H1 (cell line): Measurements from ENCODE around the gene MFAP5.

Source experiments
- CBX5 ChIP-seq: fragments of 300-800, 300-1000 bp; sonication (generic); IDR thresholded peaks from 2 replicates; pipeline ENCODE4 v1.7.1; 2016; ENCODE audit warnings: antibody characterized with exemption, low read length, low read depth
- CTCF ChIP-seq, 3 experiments: IDR thresholded peaks; 1 replicate in 2 of 3; 2 replicates in 1 of 3; pipeline versions ENCODE4 v1.5.1 to v1.6.1; 2011; ENCODE audit warnings: low read length in 3 of 3, mild to moderate bottlenecking in 3 of 3, inconsistent platforms in 2 of 3, low read depth in 1 of 3, moderate library complexity in 1 of 3; ENCODE audit not compliant: insufficient read depth in 1 of 3; ENCODE audit errors: control extremely low read depth in 1 of 3
- EP300 ChIP-seq, 2 experiments: IDR thresholded peaks; 1 replicate in 1 of 2; 2 replicates in 1 of 2; pipeline ENCODE4 v1.6.1; 2011 to 2012; ENCODE audit warnings: low read depth in 2 of 2, low read length in 2 of 2, mild to moderate bottlenecking in 2 of 2, borderline replicate concordance in 1 of 2, inconsistent platforms in 1 of 2, moderate library complexity in 1 of 2
- EZH2 ChIP-seq: fragments of 200-600 bp; sonication (generic); IDR thresholded peaks from 2 replicates; pipeline ENCODE4 v1.7.1; 2012; ENCODE audit warnings: low read depth, mild to moderate bottlenecking, moderate library complexity, low read length, inconsistent platforms; ENCODE audit not compliant: severe bottlenecking
- FOSL1 ChIP-seq: IDR thresholded peaks from 2 replicates; pipeline ENCODE4 v1.6.1; 2011; ENCODE audit warnings: mild to moderate bottlenecking, low read depth, low read length, moderate library complexity; ENCODE audit not compliant: insufficient read depth
- GABPA ChIP-seq: IDR thresholded peaks from 2 replicates; pipeline ENCODE4 v1.6.1; 2011; ENCODE audit warnings: mild to moderate bottlenecking, low read length, moderate library complexity, borderline replicate concordance; ENCODE audit not compliant: insufficient read depth
- KDM1A ChIP-seq: fragments of 200-600, 300-600 bp; sonication (generic); IDR thresholded peaks from 2 replicates; pipeline ENCODE4 v1.7.1; 2016; ENCODE audit warnings: mild to moderate bottlenecking, low read length, borderline replicate concordance
- POLR2A ChIP-seq, 2 experiments: IDR thresholded peaks; 1 replicate in 1 of 2; 2 replicates in 1 of 2; pipeline ENCODE4 v1.6.1; 2011; ENCODE audit warnings: low read depth in 2 of 2, low read length in 2 of 2, mild to moderate bottlenecking in 2 of 2; ENCODE audit errors: control extremely low read depth in 1 of 2
- TF ChIP-seq, protein P1 (sequence below): IDR thresholded peaks from 2 replicates; pipeline ENCODE4 v1.6.1; 2011; ENCODE audit warnings: low read length, improper control_type of control experiment

DNA sequence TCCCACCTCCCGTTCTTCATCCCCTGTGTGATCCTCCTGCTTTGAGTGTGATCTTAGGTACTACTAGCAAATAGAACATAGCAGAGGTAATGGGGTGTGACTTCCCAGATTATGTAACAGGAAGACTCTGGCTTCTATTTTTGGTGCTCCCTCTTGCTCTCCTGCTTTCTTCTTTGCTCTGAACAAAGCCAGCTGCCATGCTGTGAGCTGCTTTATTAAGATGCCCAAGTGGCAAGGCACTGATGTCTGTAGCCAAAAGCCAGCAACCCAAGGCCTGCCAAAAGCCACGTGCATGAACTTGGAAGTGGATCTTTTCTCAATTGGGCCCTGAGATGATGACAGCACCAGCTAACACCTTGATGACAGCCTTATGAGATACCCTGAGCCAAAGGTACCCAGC lies 5.8 kb upstream of the MFAP5 start:
- no peak for TF ChIP-seq EP300 (IDR thresholded peaks at IDR 0.05; ENCODE audit: borderline replicate concordance in 1 of 2, low read depth in 2 of 2, low read length in 2 of 2)
- no peak for TF ChIP-seq POLR2A (IDR thresholded peaks at IDR 0.05; ENCODE audit: control extremely low read depth in 1 of 2, low read depth in 2 of 2, low read length in 2 of 2)
- no peak for TF ChIP-seq CTCF (IDR thresholded peaks at IDR 0.05; ENCODE audit: control extremely low read depth in 1 of 3, insufficient read depth in 1 of 3, low read depth in 1 of 3, low read length in 3 of 3)
- TF ChIP-seq FOSL1 = no peak
- TF ChIP-seq CBX5 = no peak
- TF ChIP-seq, protein P1, sequence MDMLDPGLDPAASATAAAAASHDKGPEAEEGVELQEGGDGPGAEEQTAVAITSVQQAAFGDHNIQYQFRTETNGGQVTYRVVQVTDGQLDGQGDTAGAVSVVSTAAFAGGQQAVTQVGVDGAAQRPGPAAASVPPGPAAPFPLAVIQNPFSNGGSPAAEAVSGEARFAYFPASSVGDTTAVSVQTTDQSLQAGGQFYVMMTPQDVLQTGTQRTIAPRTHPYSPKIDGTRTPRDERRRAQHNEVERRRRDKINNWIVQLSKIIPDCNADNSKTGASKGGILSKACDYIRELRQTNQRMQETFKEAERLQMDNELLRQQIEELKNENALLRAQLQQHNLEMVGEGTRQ = no peak
- no peak for TF ChIP-seq KDM1A
- TF ChIP-seq EZH2 = no peak
- no peak for TF ChIP-seq GABPA
